HS-5 (cell line): ENCODE data around the gene SPECC1L.

Source experiments
- DNase-seq: peaks from one replicate; pipeline ENCODE4 v3.0.0-alpha.2; 2012; ENCODE audit warnings: low read depth

Gene SPECC1L

DNA sequence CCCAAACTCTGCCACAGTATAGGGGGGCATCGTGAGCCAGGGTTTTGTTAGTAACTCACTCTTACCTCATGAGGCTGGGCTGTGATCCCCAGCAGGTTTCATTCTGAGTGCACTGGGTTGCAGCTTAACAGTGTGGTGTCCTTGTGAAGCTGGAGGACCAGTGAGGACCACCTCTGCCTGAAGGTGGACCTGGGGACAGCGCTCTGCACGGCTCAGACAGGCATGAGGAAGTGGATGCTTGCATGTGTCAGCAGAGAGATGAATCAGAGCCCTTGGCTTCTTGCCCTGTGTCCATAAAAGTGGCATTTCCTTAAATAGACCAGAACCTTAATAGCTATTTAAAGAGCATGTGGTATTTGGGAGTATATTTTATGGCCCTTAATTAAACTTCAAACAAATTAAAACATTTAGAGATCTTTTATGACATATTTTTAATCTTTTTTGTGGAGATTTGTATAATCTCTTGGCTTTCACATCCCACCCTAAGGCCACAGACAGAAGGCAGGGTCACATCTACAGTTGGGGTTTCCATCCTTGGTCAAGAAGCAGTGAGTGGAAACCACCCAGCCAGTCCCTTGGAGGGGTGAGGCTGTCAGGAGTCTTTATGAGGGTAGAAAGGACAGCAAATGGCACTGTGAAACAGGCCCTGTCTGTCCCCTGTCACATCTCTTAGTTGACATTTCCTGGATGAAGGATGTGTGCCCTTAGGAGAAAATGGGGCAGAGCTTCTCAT, 132.0 kb downstream of the SPECC1L start:
- peak; percentile 90 for DNase-seq

DNA sequence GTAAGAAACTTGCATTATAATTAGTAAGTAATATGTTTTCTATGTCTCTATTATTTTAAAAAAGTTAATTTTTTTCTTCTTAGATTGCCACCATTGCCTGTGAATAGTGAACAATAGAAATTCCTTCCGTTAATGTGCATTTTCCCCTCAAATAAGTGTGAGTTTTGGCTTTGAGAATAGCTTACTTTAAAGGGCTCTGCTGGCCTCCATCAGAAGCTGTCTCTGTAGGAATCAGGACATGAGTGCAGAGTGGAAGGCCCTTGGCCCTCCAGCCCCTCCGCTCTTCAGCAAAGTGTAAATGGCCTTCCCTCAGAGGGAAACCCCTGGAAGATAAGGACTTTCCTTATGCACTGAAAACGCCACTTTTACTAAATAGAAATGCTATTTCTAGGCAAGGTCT, 132.7 kb downstream of the SPECC1L start:
- DNase-seq = no peak

DNA sequence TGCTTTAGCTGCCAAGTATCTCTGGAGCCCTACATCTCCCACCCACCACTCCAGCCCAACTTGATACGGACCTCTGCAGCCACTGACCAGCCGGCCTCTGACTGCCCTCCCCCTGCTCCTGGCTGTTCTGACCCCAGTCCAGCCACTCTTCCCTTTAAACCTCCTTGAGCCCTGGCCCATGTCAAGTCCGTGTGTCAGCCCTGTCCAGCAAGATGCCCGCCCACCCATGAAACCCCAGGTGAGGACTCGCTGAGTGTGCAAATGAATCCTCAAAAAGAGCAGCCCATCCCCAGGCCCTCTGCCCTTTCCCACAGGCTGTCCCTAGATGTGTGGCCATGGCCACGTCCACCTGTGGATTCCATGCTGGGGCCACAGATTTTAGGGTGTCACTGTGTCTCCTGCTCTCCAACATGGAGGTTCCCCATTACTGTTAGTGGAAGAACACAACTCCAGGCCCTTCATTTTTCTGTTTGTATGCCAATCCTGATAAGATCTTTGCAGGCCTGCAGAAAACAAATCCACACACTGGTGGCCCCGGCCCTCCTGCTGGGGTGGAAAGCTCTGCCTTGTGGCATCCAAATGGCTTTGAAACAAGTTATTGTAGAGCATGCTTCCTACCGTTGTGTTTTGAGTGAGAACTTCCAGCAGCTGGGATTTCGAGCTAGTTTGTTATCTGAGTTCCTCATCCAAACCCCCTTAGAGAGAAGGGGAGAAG, 134.1 kb downstream of the SPECC1L start:
- no peak for DNase-seq

DNA sequence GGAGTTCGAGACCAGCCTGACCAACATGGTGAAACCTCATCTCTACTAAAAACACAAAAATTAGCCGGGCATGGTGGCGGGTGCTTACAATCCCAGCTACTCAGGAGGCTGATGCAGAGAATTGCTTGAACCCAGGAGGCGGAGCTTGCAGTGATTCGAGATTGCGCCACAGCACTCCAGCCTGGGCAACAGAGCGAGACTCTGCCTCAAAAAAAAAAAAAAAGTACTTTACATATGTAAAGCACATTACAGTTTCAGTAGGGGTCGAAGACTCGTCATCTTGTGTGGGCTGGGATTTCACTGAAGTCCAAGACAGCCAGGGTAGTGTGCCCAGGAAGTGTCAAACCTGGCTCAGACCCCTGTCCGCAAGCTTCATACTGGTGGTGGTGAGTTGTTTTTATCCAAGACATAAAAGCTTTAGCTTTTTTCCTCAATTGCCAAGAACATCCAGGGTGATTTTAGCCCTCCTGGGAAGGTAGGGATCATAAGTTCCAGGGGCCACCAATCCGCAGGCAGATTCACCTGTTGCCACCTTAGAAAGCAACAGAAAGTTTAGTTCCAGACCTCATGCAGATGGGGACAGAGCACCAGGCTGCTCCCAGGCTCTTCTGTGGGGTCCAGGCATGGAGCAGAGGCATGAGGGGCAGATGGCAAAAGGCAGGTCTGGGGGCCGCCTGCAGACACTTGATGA, 135.1 kb downstream of the SPECC1L start:
- DNase-seq = no peak

DNA sequence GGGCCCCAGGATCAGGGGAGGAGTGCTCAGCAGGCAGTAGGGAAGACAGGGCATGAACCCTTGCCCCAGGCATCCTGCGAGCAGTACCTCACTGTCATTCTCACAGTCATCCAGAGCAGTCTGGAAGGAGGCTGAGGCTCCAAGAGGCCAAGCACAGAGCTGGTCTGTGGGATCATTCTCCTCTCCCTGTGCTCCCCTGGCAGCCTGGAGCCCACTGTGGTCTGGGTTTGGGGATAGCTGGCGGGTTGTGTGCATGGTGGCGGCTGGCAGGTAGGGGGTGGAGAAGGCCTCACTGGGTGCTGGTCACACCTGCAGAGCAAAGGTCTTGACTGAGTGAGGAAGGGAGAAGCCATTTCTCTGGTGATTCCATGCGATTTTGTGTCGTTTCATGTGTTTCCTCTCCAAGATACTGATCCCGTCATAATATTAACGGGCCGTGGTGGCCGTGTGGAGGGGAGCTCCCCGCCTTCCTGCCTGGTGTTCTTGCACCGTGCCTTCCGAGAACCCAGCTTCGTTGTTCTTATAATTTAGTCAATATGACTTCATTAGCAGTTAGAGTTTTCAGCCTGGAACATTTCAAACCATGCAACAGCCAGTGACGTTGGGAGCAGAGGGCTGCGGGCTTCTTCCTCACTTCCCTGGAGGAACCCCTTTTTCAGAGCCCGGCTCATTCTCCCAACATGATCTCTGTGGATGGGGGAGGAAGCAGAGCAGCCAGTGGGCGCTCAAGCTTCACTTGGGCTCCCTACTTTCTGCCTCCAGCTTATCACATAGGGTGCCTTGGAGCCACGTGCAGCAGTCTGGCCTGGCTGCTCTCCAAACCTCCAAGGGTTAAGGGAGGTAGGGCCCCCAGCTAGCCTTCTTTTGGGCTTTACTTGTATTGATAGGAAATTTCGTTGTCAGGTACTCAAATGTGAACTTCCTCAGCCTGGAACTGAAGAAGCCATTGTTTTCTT, 136.0 kb downstream of the SPECC1L start:
- no peak for DNase-seq

DNA sequence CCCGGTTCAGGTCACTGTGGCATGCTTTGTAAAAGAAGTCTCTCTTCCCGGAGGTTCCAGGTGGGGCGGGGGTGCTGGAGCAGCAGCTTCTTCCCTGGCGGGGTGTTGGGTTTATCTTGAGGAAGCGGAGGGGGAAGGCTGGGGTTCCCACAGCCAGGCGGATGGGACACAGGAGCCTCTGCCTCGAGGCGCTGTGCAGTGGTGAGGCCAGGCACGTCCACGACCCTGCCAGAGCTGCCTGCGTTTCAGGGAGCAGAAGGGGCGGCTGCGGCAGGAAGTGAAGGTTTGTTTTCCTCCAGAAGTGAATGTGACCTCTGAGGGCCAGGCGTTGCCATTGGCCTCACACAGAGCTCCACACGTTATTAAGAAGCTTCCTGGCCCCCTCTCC, 136.6 kb downstream of the SPECC1L start:
- DNase-seq = no peak

DNA sequence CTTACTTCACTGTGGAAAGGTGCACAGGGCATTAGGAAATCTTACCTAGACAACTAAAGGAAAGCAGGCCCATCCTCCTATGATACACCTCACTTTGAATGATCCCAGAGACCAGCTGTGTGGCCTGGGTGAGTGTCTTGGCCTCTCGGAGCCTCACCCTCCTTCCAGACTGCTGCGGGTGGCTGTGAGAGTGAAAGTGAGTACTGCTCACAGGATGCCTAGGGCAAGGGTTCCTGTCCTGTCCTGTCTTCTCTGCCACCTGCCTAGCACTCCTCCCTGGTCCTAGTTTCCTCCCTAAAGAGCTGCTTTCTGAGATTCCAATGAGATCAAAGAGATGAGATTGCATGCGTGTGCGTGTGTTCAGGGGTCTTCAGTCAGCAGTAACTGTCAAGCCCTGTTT, 137.3 kb downstream of the SPECC1L start:
- DNase-seq = no peak

DNA sequence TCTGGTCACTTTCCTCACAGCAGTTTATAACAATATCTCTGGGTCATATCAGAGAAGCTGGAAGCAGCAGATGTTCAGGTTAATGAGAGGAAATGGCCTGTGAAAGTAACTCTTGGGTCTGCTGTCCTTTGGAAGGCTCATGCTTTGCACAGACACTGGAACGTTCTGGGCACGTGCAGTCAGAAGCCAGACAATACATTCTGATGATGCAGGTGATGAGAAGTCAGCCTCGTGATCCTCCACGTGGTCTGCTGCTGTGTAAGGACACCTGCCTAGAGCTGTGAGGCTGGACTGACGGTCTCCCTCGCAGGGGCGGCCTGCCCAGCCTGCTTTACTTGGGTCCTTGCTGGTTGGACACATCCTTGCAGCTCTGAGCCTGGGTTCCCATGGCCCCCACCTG, 138.0 kb downstream of the SPECC1L start:
- DNase-seq = no peak

DNA sequence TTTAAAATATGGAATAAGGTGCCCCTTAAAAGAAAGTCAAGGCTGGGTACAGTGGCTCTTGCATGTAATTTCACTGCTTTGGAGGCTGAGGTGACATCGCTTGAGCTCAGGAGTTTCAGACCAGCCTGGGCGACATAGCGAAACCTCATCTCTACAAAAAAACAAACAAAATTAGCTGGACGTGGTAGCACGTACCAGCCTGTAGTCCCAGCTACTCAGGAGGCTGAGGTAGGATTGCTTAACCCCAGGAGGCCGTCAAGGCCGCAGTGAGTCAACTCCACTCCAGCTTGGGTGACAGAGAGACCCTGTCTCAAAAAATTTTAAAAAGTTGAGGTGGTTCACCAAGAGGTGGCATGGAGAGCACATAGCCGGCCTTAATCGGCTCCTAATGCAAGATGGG, 139.1 kb downstream of the SPECC1L start:
- DNase-seq = no peak

DNA sequence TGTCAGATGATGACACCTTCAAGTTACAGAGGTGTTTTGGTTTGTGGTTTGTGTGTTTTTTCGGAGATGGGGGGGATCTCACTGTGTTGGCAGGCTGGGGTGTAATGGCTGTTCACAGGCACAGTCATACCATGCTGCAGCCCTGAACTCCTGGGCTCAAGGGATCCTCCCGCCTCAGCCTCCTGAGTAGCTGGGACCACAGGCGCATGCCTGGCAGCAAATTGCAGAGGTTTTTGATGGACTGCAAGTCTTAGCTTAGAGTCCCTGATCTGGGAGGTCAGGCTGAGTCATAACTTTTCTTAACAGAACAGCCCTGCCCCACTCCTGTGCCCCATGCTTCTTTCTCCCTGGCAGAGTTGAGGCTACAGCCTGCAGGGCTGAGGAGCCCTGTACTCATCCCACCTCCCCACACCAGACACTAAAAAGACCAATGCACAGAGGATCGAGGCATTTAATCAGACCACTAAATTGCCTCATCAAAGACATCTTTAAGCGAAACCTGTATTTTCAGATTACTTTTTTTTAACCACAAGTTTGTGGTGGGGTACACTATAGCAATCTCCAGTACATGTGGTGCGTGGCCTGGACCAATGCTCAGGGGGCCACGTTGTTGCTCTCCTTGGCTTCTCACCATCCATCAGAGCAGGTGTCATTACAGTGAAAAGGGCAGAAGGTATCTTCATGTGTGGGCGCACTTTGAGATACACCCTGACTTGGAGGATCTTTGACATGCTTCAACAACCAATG, 139.7 kb downstream of the SPECC1L start:
- DNase-seq = no peak

DNA sequence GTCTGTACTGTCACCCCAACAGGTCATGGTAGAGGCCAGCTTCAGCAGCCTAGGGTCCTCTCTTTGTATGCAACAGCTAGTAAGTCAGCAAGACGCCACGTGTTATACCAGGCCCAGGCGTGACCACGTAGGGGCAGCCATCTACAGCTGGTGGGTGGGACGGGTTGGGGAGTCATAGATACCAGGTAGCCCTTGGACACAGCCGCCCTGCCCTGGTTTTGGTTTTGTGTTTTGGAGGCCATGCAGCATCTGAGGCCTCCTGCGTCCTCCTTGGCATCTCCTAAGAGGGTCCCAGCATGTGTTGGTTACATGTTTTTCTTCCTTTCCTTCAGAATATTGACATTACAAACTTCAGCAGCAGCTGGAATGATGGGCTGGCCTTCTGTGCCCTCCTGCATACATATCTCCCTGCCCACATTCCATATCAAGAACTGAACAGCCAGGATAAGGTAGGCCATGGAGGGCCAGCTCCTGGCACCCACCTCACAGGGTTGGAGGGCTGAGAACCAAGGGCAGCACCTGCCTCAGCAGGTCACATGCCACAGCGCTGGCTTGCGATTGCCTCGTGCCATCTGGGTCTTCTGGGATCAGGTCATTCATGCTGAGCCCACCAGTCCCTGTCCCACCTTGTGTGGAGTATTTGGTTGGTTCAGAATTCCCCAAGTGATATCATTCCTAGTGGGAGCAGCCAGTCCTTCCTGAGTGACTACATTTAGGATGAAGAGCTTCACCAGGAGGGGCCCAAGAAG, 140.8 kb downstream of the SPECC1L start:
- DNase-seq = no peak

DNA sequence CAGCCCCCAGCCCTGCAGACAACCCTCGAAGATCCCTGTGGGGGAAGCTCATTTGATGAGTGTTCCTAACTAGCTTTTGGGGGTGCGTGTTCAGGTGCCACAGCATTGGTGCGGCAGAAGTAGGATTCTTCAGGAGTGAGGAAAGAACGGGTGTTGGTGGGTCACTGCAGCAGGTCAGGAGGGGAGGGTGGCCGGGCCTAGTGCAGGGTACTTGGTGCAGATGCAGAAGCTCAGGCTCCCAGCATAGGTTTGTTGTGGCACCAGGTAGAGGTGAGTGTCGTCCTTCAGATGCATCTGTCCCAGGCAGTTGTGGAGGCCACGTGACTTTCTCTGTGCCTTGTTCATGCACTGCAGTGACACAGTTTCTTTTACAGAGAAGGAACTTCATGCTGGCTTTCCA, 141.6 kb downstream of the SPECC1L start:
- no peak for DNase-seq

DNA sequence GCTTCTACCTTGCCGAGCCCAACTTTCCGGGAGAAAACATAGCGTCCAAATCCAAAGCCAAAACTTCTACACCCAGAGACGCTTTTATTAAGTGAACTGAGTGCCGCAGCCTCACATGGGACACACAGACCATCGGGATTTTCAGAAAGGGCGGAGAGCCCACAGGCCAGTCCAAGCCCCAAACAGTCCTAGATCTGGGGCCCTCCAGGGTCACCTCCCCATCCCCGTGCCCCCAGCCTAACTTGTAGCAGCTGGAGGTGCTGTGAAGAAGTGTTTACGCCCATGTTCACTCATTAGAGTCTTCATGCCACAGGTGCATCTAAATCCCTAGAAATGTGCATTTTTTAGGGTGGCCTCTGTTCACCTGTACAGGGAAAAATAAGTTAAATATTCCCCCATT, 142.6 kb downstream of the SPECC1L start:
- DNase-seq = no peak

DNA sequence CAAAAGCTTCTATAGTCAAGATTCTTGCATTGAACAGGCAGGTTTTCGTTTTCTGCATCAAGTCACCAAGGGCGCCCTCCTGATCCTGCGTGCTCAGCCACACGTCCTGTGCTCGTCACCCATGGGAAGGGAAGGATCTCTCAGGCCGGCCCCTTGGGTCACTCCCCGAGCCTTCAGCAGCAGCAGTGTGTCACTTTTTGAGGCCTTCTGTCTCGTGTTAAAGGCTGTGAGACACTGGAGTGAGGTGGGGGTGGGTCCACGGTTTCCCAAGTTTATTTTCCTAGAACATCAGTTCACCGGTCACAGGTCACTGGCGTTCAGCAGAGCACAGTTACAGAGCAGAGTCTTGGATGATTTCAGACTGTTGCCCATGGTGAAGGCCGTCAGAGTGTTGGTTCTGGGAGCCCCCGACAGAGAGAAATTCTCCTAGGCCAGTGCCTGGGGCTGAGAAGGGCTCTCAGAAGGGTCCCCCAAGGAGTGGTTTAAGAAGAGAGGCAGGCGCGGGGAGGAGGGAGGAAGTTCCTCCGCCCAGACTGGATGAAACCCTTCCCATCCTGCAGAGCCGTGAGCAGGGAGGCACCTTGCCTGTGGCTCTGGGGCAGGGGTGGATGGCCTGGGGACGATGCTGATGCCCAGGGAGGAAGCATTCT, 143.2 kb downstream of the SPECC1L start:
- DNase-seq = no peak

DNA sequence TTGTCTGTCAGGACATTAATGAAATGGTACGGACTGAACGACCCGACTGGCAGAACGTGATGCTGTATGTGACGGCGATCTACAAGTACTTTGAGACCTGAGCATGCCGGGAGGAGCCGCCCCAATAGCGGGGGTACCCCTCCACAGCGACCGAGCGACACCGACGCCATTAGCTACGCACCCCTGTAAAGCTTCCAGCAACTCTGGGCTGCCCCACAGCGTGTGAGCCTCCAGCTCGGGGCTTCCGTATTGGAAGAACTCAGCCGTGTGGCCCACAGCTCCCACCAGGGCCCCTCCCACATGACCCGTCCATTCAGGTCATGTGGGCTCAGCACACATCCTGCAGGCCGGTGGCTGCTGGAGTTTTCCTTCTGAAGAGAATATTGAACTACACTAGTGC, 143.9 kb downstream of the SPECC1L start:
- DNase-seq = no peak

DNA sequence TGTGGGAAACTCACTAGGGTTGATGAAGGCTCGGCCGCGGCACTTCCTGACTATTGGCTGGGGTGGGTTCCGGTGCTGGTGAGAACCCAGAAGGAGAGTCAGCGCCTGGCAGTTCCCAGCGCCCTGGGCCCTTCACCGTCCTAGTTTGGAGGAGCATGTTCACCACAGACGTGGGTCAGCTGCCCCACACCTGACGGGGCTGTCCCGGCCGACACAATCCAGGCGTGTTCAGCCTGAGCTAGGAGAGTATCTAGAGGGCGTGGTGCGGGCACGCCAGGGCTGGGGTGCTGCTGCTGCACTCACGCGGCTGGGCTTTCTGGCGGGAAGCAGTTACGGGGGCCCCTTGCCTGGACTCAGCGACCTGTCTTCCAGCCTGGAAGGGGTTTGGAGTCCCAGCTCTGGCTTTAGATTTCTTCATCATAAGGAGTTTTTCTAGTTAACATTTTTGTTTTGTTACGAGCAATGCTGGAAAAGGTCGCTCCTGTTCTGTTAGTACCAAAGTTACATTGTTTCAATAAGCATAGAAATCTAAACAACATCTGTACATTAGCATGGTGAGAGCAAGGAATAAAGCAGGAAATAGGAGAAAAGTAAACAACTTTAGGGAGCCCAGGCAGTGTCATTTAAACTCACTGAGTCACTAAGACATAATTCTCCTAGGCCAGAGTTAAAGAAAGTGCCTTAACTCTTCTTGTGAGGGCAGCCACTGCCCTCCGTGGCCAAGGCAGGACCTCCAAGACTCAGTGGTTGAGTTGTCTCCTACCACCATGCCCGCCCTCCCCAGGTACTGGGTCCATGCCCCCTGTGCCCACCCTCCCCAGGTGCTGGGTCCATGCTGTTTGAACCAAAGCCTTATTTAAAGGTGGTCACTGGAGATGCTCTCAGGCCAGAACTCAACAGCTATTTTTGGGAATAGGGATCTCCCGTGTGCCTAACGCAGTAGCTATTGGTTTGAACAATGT, 144.6 kb downstream of the SPECC1L start:
- no peak for DNase-seq

DNA sequence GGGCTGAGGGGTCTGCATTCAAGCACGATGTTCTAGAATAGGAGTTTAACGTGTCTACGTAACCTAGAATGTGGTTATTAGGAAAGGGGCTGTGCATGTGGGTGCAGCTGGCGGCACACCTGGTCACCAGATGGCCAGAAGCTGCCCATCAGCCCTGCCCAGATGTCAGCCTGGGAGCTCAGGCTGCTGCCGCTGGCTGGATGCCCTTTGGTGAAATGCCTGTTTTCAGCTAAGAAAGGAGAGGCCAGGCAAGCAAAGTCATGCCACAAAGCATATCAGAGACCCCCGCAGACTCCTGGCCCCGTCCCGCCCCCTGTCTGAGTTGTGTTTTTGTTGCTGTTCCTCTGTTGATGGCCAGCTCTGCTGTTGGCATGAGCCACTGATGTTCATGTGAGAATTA, 145.5 kb downstream of the SPECC1L start:
- DNase-seq = no peak

DNA sequence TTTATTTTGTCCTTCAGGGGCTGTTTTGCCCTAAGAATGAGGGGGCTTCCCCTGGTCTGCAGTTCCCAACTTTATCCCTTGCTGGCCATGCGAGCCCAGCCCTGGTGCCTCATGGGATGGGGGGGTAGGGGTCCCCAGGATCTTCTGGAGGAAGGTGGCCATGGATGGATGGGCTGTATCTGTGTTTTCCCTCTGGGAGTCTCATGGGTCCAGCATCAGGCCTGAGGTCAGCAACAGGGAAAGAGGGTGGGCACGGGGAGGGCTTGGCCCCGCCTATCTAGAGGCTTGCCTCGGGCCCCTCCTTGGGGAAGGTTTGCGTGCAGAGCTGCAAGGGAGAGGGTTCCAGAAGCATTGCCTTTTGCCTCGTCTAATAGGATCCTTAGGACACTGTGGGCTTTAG, 146.0 kb downstream of the SPECC1L start:
- DNase-seq = no peak

DNA sequence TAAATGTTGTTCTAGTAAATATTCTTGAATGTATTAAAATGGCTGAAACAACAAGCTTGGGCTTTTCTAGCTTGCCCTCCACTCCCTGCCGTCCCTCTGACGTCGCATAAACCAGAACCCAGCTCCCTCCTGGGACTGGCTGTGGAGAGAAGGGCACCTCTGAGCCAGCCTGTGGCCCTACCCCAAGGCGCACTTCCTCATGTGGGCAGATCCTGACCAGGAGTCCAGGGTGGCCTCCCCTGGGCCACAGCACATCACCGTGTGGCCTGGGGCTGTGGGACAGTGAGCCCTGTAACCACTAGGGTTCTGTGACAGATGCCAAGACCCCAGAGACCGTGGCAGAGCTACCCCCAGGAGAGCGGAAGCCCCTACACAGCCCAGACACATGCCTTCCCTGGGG, 146.6 kb downstream of the SPECC1L start:
- no peak for DNase-seq
